ENCODE results near the gene CTIF.
A peak's percentile ranks its signal among the peaks of the same experiment; 100 is the strongest.

CTIF gene

GRCh38 chr18:48782381-48782861 lies 243.6 kb downstream of the CTIF start:
- H3K4me3 ChIP-seq (ENCODE audit: low read depth in 1 of 2, low read length in 2 of 2): no peak overlapping the region
- H3K4me1 ChIP-seq (ENCODE audit: control insufficient read depth in 1 of 2, insufficient read depth in 2 of 2, low read length in 2 of 2): peaks cover 57 to 71% of the 10 kb centered on the region in 2 donors
- no peaks in the 10 kb centered on the region for H3K9me3 ChIP-seq (ENCODE audit: control insufficient read depth in 1 of 2, low read length in 2 of 2)
- H3K27me3 ChIP-seq (ENCODE audit: control insufficient read depth in 1 of 2, insufficient read depth in 2 of 2, low read length in 2 of 2): no peaks in the 10 kb centered on the region
- peak overlapping the region; percentile 48 for H3K27ac ChIP-seq (ENCODE audit: low read depth, low read length)
- peak overlapping the region in 1 of 2 donors; percentile 15 for H3K9ac ChIP-seq (ENCODE audit: low read depth in 1 of 2, low read length in 2 of 2)
- no peaks in the 10 kb centered on the region for H3K36me3 ChIP-seq (ENCODE audit: control insufficient read depth in 1 of 2, insufficient read depth in 2 of 2, low read length in 2 of 2)

DNA sequence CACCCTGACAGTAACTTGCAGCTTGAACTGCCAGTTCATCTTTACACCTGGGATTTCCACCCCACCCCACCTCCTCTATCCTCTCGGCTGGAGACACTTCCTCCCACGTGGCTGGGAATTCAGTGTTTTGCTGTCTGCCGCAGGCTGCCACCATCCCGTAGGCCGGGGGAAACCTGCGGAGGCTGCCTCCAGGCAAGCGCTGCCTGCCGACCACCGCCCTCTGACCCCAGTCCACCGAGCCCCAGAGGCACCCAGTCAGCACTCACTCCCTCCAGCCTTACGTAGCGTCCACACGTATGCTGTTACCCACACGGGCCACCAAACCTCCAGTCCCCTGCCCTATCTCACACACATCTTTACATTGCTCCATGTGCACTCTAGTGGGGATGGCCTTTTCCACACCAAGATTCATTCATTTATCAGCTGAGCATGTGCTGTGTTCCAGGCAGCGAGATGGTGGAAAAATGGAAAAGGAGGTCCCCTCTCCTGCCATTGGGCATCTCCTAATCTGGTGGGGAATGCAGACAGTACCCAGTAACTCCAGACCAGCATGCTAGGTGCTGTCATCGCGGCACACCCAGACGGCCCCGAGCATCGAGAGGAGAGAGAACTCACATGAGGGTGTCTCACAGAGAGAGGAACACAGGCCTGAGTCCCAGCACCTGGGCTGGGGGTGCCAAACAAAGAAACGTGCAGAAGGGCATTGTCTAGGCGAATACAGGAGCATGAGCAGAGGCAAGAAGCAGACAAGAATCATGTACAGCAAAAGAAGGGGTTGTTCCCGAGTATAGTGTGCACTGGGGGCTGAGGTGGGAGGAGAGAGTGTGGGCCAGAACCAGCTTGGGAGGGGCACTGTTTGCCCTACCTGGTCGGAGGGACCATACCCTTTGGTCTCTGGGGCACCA lies 245.0 kb downstream of the CTIF start:
- Histone ChIP-seq H3K4me3 (ENCODE audit: low read depth in 1 of 2, low read length in 2 of 2) (no peak overlapping the region), H3K4me1 (ENCODE audit: control insufficient read depth in 1 of 2, insufficient read depth in 2 of 2, low read length in 2 of 2) (peaks cover 58 to 61% of the 10 kb centered on the region in 2 donors), H3K27me3 (ENCODE audit: control insufficient read depth in 1 of 2, insufficient read depth in 2 of 2, low read length in 2 of 2) (no peaks in the 10 kb centered on the region), H3K9me3 (ENCODE audit: control insufficient read depth in 1 of 2, low read length in 2 of 2) (no peaks in the 10 kb centered on the region), H3K9ac (ENCODE audit: low read depth in 1 of 2, low read length in 2 of 2) (no peak overlapping the region), H3K36me3 (ENCODE audit: control insufficient read depth in 1 of 2, insufficient read depth in 2 of 2, low read length in 2 of 2) (no peaks in the 10 kb centered on the region), H3K27ac (ENCODE audit: low read depth, low read length) (no peak overlapping the region)

GRCh38 chr18:48784656-48785055 lies 245.8 kb downstream of the CTIF start:
- Histone ChIP-seq H3K9ac (ENCODE audit: low read depth in 1 of 2, low read length in 2 of 2) (no peak overlapping the region), H3K4me3 (ENCODE audit: low read depth in 1 of 2, low read length in 2 of 2) (no peak overlapping the region), H3K9me3 (ENCODE audit: control insufficient read depth in 1 of 2, low read length in 2 of 2) (no peaks in the 10 kb centered on the region), H3K27me3 (ENCODE audit: control insufficient read depth in 1 of 2, insufficient read depth in 2 of 2, low read length in 2 of 2) (no peaks in the 10 kb centered on the region), H3K36me3 (ENCODE audit: control insufficient read depth in 1 of 2, insufficient read depth in 2 of 2, low read length in 2 of 2) (no peaks in the 10 kb centered on the region), H3K4me1 (ENCODE audit: control insufficient read depth in 1 of 2, insufficient read depth in 2 of 2, low read length in 2 of 2) (peaks cover 62 to 64% of the 10 kb centered on the region in 2 donors), H3K27ac (ENCODE audit: low read depth, low read length) (no peak overlapping the region)

DNA sequence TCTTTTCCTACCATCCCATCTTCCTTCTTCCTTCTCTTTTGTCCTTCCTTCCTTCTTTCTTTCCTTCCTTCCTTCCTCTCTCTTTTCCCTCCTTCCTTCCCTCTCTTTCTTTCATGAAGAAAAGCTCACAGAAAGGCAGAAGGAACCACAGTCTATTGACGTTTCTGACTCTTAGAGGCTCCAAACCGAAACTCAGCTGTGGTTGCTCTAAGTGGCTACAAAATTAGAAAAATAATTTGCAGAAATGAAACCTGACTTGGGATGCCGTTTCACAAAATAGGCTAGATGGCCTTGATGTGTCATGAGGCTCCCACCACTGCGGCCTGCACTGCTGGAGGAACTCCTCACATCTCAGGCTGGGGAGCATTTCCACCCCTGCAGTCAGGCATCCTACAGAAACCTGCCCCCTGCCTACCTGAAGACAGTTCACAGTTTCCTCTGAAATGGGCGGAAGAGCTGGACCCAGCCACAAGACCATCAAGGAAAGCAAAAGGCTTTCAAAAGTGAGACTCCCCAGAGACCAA lies 246.3 kb downstream of the CTIF start:
- Histone ChIP-seq H3K4me1 (ENCODE audit: control insufficient read depth in 1 of 2, insufficient read depth in 2 of 2, low read length in 2 of 2) (peaks cover 63 to 67% of the 10 kb centered on the region in 2 donors), H3K36me3 (ENCODE audit: control insufficient read depth in 1 of 2, insufficient read depth in 2 of 2, low read length in 2 of 2) (no peaks in the 10 kb centered on the region), H3K27me3 (ENCODE audit: control insufficient read depth in 1 of 2, insufficient read depth in 2 of 2, low read length in 2 of 2) (no peaks in the 10 kb centered on the region), H3K9ac (ENCODE audit: low read depth in 1 of 2, low read length in 2 of 2) (no peak overlapping the region), H3K27ac (ENCODE audit: low read depth, low read length) (no peak overlapping the region), H3K9me3 (ENCODE audit: control insufficient read depth in 1 of 2, low read length in 2 of 2) (no peaks in the 10 kb centered on the region), H3K4me3 (ENCODE audit: low read depth in 1 of 2, low read length in 2 of 2) (no peak overlapping the region)

GRCh38 chr18:48785736-48786454 lies 247.1 kb downstream of the CTIF start:
- Histone ChIP-seq H3K27ac (ENCODE audit: low read depth, low read length) (no peak overlapping the region), H3K4me3 (ENCODE audit: low read depth in 1 of 2, low read length in 2 of 2) (no peak overlapping the region), H3K9me3 (ENCODE audit: control insufficient read depth in 1 of 2, low read length in 2 of 2) (no peaks in the 10 kb centered on the region), H3K27me3 (ENCODE audit: control insufficient read depth in 1 of 2, insufficient read depth in 2 of 2, low read length in 2 of 2) (no peaks in the 10 kb centered on the region), H3K36me3 (ENCODE audit: control insufficient read depth in 1 of 2, insufficient read depth in 2 of 2, low read length in 2 of 2) (no peaks in the 10 kb centered on the region), H3K9ac (ENCODE audit: low read depth in 1 of 2, low read length in 2 of 2) (no peak overlapping the region), H3K4me1 (ENCODE audit: control insufficient read depth in 1 of 2, insufficient read depth in 2 of 2, low read length in 2 of 2) (peaks cover 57 to 64% of the 10 kb centered on the region in 2 donors)

- no peaks in the 10 kb centered on the region for H3K9me3 ChIP-seq (ENCODE audit: control insufficient read depth in 1 of 2, low read length in 2 of 2)
- peaks cover 49 to 59% of the 10 kb centered on the region in 2 donors for H3K4me1 ChIP-seq (ENCODE audit: control insufficient read depth in 1 of 2, insufficient read depth in 2 of 2, low read length in 2 of 2)
- no peaks in the 10 kb centered on the region for H3K36me3 ChIP-seq (ENCODE audit: control insufficient read depth in 1 of 2, insufficient read depth in 2 of 2, low read length in 2 of 2)
- H3K9ac ChIP-seq (ENCODE audit: low read depth in 1 of 2, low read length in 2 of 2): no peak overlapping the region
- H3K27me3 ChIP-seq (ENCODE audit: control insufficient read depth in 1 of 2, insufficient read depth in 2 of 2, low read length in 2 of 2): no peaks in the 10 kb centered on the region
- no peak overlapping the region for H3K4me3 ChIP-seq (ENCODE audit: low read depth in 1 of 2, low read length in 2 of 2)
- H3K27ac ChIP-seq (ENCODE audit: low read depth, low read length): no peak overlapping the region
Measured at GRCh38 chr18:48786455-48787202, 247.8 kb downstream of the CTIF start.

DNA sequence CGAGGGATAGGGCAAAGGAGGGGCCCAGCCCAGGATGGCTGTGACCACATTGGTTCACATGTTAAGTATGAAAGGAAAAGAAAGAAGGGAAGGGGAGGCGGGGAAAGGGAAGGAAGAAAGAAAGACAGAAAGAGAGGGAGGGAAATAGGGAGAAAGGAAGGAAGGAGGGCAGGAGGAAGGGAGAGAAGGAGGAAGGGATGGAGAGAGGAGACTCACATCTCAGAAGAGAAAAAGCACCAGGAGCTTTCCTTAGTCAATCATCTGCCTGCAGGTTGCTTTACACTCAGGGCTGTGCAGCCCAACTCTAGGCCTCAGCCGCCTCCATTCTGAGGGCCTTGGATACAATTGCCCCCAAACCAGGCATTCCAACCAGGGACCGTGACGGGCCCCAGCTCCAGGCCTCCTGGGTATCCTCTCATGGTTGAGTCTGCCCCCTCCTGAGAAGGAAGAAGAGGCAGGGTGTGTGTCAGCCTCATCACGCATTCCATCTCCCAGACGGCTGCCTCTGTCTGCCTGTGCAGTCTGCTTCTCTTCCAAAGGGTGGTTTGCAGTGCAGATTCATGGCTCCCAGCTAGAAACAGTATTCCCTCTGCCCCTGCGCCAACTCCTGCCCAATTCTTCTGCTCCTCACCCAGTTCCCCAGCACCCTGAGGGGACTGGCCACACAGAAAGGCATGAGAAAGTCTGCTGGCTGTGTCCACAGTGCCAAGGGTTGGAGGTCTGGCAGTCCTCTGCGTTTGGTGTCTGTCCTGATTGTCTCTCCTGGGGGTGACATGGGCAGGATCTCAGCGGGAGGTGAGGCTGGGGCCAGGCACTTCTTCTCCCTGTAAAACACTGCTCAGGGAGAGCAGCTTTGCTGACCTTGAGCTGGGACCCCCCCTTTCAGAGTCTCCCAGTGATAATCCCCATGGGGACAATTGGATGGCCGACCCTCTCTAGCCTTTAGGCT lies 248.6 kb downstream of the CTIF start:
- peaks cover 41 to 50% of the 10 kb centered on the region in 2 donors for H3K4me1 ChIP-seq (ENCODE audit: control insufficient read depth in 1 of 2, insufficient read depth in 2 of 2, low read length in 2 of 2)
- H3K4me3 ChIP-seq (ENCODE audit: low read depth in 1 of 2, low read length in 2 of 2): no peak overlapping the region
- no peaks in the 10 kb centered on the region for H3K9me3 ChIP-seq (ENCODE audit: control insufficient read depth in 1 of 2, low read length in 2 of 2)
- no peak overlapping the region for H3K9ac ChIP-seq (ENCODE audit: low read depth in 1 of 2, low read length in 2 of 2)
- H3K27me3 ChIP-seq (ENCODE audit: control insufficient read depth in 1 of 2, insufficient read depth in 2 of 2, low read length in 2 of 2): no peaks in the 10 kb centered on the region
- H3K27ac ChIP-seq (ENCODE audit: low read depth, low read length): no peak overlapping the region
- no peaks in the 10 kb centered on the region for H3K36me3 ChIP-seq (ENCODE audit: control insufficient read depth in 1 of 2, insufficient read depth in 2 of 2, low read length in 2 of 2)

DNA sequence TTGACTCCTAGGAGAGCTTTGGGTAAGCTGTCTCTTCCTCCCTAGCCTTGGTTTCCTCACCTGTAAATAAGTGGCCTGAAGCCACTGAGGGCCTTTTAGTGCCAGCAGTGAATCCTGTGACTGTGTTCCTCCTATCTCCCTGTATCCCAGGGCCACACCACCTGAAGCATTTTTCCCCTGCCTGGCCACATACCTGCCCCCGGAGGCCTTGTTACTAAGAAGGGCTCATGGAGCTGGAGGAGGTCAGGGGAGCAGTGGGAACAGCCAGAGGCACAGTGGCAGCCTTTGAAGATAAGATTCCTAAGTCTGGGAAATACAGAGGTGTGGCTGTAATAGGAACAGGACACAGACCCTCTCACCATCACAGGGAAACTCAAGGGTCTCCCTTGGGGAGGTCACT lies 249.5 kb downstream of the CTIF start:
- Histone ChIP-seq H3K4me3 (ENCODE audit: low read depth in 1 of 2, low read length in 2 of 2) (no peak overlapping the region), H3K9ac (ENCODE audit: low read depth in 1 of 2, low read length in 2 of 2) (no peak overlapping the region), H3K9me3 (ENCODE audit: control insufficient read depth in 1 of 2, low read length in 2 of 2) (no peaks in the 10 kb centered on the region), H3K36me3 (ENCODE audit: control insufficient read depth in 1 of 2, insufficient read depth in 2 of 2, low read length in 2 of 2) (no peaks in the 10 kb centered on the region), H3K4me1 (ENCODE audit: control insufficient read depth in 1 of 2, insufficient read depth in 2 of 2, low read length in 2 of 2) (peaks cover 37 to 46% of the 10 kb centered on the region in 2 donors), H3K27me3 (ENCODE audit: control insufficient read depth in 1 of 2, insufficient read depth in 2 of 2, low read length in 2 of 2) (no peaks in the 10 kb centered on the region), H3K27ac (ENCODE audit: low read depth, low read length) (no peak overlapping the region)

GRCh38 chr18:48789259-48789812 lies 250.5 kb downstream of the CTIF start:
- Histone ChIP-seq H3K36me3 (ENCODE audit: control insufficient read depth in 1 of 2, insufficient read depth in 2 of 2, low read length in 2 of 2) (no peaks in the 10 kb centered on the region), H3K27ac (ENCODE audit: low read depth, low read length) (no peak overlapping the region)

More at GRCh38 chr18:48789259-48789812, 250.5 kb downstream of the CTIF start:
- Histone ChIP-seq H3K27me3 (ENCODE audit: control insufficient read depth in 1 of 2, insufficient read depth in 2 of 2, low read length in 2 of 2) (no peaks in the 10 kb centered on the region), H3K4me1 (ENCODE audit: control insufficient read depth in 1 of 2, insufficient read depth in 2 of 2, low read length in 2 of 2) (peaks cover 27 to 44% of the 10 kb centered on the region in 2 donors), H3K9ac (ENCODE audit: low read depth in 1 of 2, low read length in 2 of 2) (no peak overlapping the region), H3K4me3 (ENCODE audit: low read depth in 1 of 2, low read length in 2 of 2) (no peak overlapping the region), H3K9me3 (ENCODE audit: control insufficient read depth in 1 of 2, low read length in 2 of 2) (no peaks in the 10 kb centered on the region)
